H1 (cell line): ENCODE data around the gene CFAP161. TPM values are rescaled to one million over a fixed set of nuclear protein-coding genes. Genes with fewer than 3 reads are reported as not detected.

Experiments used
- CHD2 ChIP-seq: IDR thresholded peaks from 2 replicates; pipeline ENCODE4 v1.6.1; 2012; ENCODE audit warnings: low read length, improper control_type of control experiment
- POLR2A ChIP-seq, 2 experiments: IDR thresholded peaks; 1 replicate in 1 of 2; 2 replicates in 1 of 2; pipeline ENCODE4 v1.6.1; 2011; ENCODE audit warnings: low read depth in 2 of 2, low read length in 2 of 2, mild to moderate bottlenecking in 2 of 2; ENCODE audit errors: control extremely low read depth in 1 of 2
- polyA plus RNA-seq, 7 experiments: library from polyadenylated mRNA; depleted of rRNA in 3 of 7; stranded (reverse) in 5 of 7; unstranded in 2 of 7; fragments of >200 nt in 5 of 7; fragments of 200-250 nt in 2 of 7; gene quantifications; 1 replicate in 5 of 7; 2 replicates in 1 of 7; 4 replicates in 1 of 7; pipeline versions ENCODE4 v1.2.1 to v1.2.3, GENCODE V29; 2011 to 2013; ENCODE audit warnings: missing spikeins in 2 of 7, mixed read lengths in 2 of 7
- total RNA-seq: library from RNA; stranded (reverse); fragmentation: NEBNext Ultra II Directional; extraction: Animal tissue kit (Norgen Biotek cat#: 25700); gene quantifications from 2 replicates; pipeline ENCODE4 v1.2.1, GENCODE V29; 2021
- TF ChIP-seq, protein P1 (sequence below): fragments of 300-600 bp; sonication (generic); IDR thresholded peaks from 2 replicates; pipeline ENCODE4 v1.7.1; 2012; ENCODE audit warnings: low read length, moderate library complexity, mild to moderate bottlenecking, inconsistent platforms; ENCODE audit not compliant: insufficient replicate concordance

Gene CFAP161
- total and polyA plus RNA-seq, 2 of the 8 experiments (the other 6 are each of a cell fraction or from before 2014, with no cell fraction given) = 0.05 TPM; not detected in 1

- TF ChIP-seq, protein P1, sequence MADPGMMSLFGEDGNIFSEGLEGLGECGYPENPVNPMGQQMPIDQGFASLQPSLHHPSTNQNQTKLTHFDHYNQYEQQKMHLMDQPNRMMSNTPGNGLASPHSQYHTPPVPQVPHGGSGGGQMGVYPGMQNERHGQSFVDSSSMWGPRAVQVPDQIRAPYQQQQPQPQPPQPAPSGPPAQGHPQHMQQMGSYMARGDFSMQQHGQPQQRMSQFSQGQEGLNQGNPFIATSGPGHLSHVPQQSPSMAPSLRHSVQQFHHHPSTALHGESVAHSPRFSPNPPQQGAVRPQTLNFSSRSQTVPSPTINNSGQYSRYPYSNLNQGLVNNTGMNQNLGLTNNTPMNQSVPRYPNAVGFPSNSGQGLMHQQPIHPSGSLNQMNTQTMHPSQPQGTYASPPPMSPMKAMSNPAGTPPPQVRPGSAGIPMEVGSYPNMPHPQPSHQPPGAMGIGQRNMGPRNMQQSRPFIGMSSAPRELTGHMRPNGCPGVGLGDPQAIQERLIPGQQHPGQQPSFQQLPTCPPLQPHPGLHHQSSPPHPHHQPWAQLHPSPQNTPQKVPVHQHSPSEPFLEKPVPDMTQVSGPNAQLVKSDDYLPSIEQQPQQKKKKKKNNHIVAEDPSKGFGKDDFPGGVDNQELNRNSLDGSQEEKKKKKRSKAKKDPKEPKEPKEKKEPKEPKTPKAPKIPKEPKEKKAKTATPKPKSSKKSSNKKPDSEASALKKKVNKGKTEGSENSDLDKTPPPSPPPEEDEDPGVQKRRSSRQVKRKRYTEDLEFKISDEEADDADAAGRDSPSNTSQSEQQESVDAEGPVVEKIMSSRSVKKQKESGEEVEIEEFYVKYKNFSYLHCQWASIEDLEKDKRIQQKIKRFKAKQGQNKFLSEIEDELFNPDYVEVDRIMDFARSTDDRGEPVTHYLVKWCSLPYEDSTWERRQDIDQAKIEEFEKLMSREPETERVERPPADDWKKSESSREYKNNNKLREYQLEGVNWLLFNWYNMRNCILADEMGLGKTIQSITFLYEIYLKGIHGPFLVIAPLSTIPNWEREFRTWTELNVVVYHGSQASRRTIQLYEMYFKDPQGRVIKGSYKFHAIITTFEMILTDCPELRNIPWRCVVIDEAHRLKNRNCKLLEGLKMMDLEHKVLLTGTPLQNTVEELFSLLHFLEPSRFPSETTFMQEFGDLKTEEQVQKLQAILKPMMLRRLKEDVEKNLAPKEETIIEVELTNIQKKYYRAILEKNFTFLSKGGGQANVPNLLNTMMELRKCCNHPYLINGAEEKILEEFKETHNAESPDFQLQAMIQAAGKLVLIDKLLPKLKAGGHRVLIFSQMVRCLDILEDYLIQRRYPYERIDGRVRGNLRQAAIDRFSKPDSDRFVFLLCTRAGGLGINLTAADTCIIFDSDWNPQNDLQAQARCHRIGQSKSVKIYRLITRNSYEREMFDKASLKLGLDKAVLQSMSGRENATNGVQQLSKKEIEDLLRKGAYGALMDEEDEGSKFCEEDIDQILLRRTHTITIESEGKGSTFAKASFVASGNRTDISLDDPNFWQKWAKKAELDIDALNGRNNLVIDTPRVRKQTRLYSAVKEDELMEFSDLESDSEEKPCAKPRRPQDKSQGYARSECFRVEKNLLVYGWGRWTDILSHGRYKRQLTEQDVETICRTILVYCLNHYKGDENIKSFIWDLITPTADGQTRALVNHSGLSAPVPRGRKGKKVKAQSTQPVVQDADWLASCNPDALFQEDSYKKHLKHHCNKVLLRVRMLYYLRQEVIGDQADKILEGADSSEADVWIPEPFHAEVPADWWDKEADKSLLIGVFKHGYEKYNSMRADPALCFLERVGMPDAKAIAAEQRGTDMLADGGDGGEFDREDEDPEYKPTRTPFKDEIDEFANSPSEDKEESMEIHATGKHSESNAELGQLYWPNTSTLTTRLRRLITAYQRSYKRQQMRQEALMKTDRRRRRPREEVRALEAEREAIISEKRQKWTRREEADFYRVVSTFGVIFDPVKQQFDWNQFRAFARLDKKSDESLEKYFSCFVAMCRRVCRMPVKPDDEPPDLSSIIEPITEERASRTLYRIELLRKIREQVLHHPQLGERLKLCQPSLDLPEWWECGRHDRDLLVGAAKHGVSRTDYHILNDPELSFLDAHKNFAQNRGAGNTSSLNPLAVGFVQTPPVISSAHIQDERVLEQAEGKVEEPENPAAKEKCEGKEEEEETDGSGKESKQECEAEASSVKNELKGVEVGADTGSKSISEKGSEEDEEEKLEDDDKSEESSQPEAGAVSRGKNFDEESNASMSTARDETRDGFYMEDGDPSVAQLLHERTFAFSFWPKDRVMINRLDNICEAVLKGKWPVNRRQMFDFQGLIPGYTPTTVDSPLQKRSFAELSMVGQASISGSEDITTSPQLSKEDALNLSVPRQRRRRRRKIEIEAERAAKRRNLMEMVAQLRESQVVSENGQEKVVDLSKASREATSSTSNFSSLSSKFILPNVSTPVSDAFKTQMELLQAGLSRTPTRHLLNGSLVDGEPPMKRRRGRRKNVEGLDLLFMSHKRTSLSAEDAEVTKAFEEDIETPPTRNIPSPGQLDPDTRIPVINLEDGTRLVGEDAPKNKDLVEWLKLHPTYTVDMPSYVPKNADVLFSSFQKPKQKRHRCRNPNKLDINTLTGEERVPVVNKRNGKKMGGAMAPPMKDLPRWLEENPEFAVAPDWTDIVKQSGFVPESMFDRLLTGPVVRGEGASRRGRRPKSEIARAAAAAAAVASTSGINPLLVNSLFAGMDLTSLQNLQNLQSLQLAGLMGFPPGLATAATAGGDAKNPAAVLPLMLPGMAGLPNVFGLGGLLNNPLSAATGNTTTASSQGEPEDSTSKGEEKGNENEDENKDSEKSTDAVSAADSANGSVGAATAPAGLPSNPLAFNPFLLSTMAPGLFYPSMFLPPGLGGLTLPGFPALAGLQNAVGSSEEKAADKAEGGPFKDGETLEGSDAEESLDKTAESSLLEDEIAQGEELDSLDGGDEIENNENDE = no peak
- TF ChIP-seq POLR2A (IDR thresholded peaks at IDR 0.05; ENCODE audit: control extremely low read depth in 1 of 2, low read depth in 2 of 2, low read length in 2 of 2) = no peak
- no peak for TF ChIP-seq CHD2
These were observed 36.2 kb upstream of the CFAP161 start (continued) for GRCh38 chr15:81097890-81098280.
